H1 (cell line): ENCODE data around the gene NDST4. TPM values are rescaled to one million over a fixed set of nuclear protein-coding genes. Genes with fewer than 3 reads are reported as not detected.

ENCODE experiments used
- CTCF ChIA-PET: fragments of 300-600 bp; sonication (Branson Sonifier 250); formaldehyde crosslinking; loops from one replicate; lab custom pipeline; 2021; ENCODE audit not compliant: partially characterized antibody; lab: Charles Lee
- POLR2A ChIA-PET: fragments of 300-600 bp; sonication (Branson Sonifier 250); formaldehyde crosslinking; loops from one replicate; lab custom pipeline; 2021; ENCODE audit warnings: inconsistent platforms; ENCODE audit not compliant: partially characterized antibody; lab: Charles Lee
- DNase-seq, 2 experiments: peaks; one replicate each; pipeline versions ENCODE4 v3.0.0 to v3.0.0-alpha.2; 2010 to 2022; ENCODE audit warnings: low spot score in 2 of 2, low read depth in 1 of 2, mixed read lengths in 1 of 2
- FAIRE-seq: peaks from 2 replicates; lab custom pipeline; 2011; peaks lifted over from hg19 to GRCh38; lab: Jason Lieb, UNC
- H2AFZ ChIP-seq: 2 replicates; pipeline ENCODE4 v1.8.1; 2012; ENCODE audit warnings: low read length, inconsistent platforms
- H2AK5ac ChIP-seq: 2 replicates; pipeline ENCODE4 v1.6.1; 2013; ENCODE audit warnings: low read depth, low read length
- H2BK120ac ChIP-seq: replicated peaks from 2 replicates; pipeline ENCODE3; 2013; ENCODE audit warnings: low read depth, low read length, inconsistent platforms
- H2BK12ac ChIP-seq: 2 replicates; pipeline ENCODE4 v1.6.1; 2013; ENCODE audit warnings: low read depth, low read length
- H2BK15ac ChIP-seq: 2 replicates; pipeline ENCODE4 v1.6.1; 2013; ENCODE audit warnings: low read length
- H2BK20ac ChIP-seq: 2 replicates; pipeline ENCODE4 v1.6.1; 2013; ENCODE audit warnings: low read length
- H2BK5ac ChIP-seq: 2 replicates; pipeline ENCODE4 v1.6.1; 2013; ENCODE audit warnings: low read depth, low read length
- H3K14ac ChIP-seq: 2 replicates; pipeline ENCODE4 v1.6.1; 2013; ENCODE audit warnings: inconsistent platforms; ENCODE audit not compliant: insufficient read length
- H3K18ac ChIP-seq: 2 replicates; pipeline ENCODE4 v1.6.1; 2013; ENCODE audit warnings: low read length; ENCODE audit errors: extremely low read depth
- H3K23ac ChIP-seq: 2 replicates; pipeline ENCODE4 v1.6.1; 2013; ENCODE audit warnings: inconsistent platforms; ENCODE audit not compliant: insufficient read length
- H3K23me2 ChIP-seq: 2 replicates; pipeline ENCODE4 v1.6.1; 2013; ENCODE audit warnings: low read depth, low read length
- H3K27ac ChIP-seq: 2 replicates; pipeline ENCODE4 v1.6.1; 2011; ENCODE audit warnings: low read depth, low read length, inconsistent platforms
- H3K27me3 ChIP-seq, 4 experiments: replicated peaks in 1 of 4; 1 replicate in 1 of 4; 2 replicates in 3 of 4; pipeline versions ENCODE4 v1.6.1 to v1.8.1; 2011 to 2013; ENCODE audit warnings: low read length in 3 of 4, mild to moderate bottlenecking in 3 of 4, inconsistent platforms in 2 of 4, mixed read lengths in 2 of 4, moderate library complexity in 1 of 4; ENCODE audit not compliant: control insufficient read depth in 3 of 4, insufficient read depth in 3 of 4; ENCODE audit errors: extremely low read depth in 1 of 4
- H3K36me3 ChIP-seq, 4 experiments: 2 replicates each; pipeline versions ENCODE4 v1.6.1 to v1.8.1; 2011 to 2013; ENCODE audit warnings: mild to moderate bottlenecking in 4 of 4, low read length in 3 of 4, moderate library complexity in 2 of 4, control low read depth in 1 of 4, inconsistent platforms in 1 of 4; ENCODE audit not compliant: insufficient read depth in 4 of 4, control insufficient read depth in 2 of 4
- H3K4ac ChIP-seq: replicated peaks from 2 replicates; pipeline ENCODE3; 2013; ENCODE audit warnings: low read length, low read depth, mixed read lengths, inconsistent platforms; ENCODE audit not compliant: insufficient read length
- H3K4me1 ChIP-seq, 4 experiments: replicated peaks in 1 of 4; 1 replicate in 1 of 4; 2 replicates in 3 of 4; pipeline versions ENCODE4 v1.6.1 to v1.8.1; 2011 to 2013; ENCODE audit warnings: low read length in 3 of 4, inconsistent platforms in 2 of 4, mixed read lengths in 1 of 4; ENCODE audit not compliant: insufficient read depth in 4 of 4, control insufficient read depth in 3 of 4
- H3K4me2 ChIP-seq, 2 experiments: 2 replicates each; pipeline versions ENCODE4 v1.6.1 to v1.8.1; 2011 to 2013; ENCODE audit warnings: low read depth in 2 of 2, low read length in 2 of 2, control low read depth in 1 of 2, inconsistent platforms in 1 of 2, mild to moderate bottlenecking in 1 of 2; ENCODE audit not compliant: insufficient read depth in 1 of 2
- H3K4me3 ChIP-seq, 4 experiments: fragments of 200-600, 300-600 bp in 1 of 4; sonication (generic), shearing (Covaris generic), sonication (Bioruptor Twin) in 1 of 4; 2 replicates each; pipeline versions ENCODE4 v1.5.1 to v1.8.1; 2011 to 2016; ENCODE audit warnings: low read length in 4 of 4, low read depth in 3 of 4, control low read depth in 2 of 4, inconsistent platforms in 2 of 4, mild to moderate bottlenecking in 2 of 4, mixed read lengths in 1 of 4, moderate library complexity in 1 of 4; ENCODE audit not compliant: insufficient read depth in 2 of 4; ENCODE audit errors: extremely low read depth in 1 of 4
- H3K56ac ChIP-seq: replicated peaks from 2 replicates; pipeline ENCODE3; 2013; ENCODE audit warnings: low read depth, mild to moderate bottlenecking, mixed read lengths, low read length, inconsistent platforms; ENCODE audit not compliant: insufficient read length
- H3K79me1 ChIP-seq: 2 replicates; pipeline ENCODE4 v1.6.1; 2013; ENCODE audit warnings: low read depth, low read length, control low read depth
- H3K79me2 ChIP-seq, 2 experiments: 2 replicates each; pipeline versions ENCODE4 v1.6.1 to v1.8.1; 2012 to 2013; ENCODE audit warnings: low read length in 2 of 2, mild to moderate bottlenecking in 2 of 2, inconsistent platforms in 1 of 2; ENCODE audit not compliant: insufficient read depth in 2 of 2, control insufficient read depth in 1 of 2
- H3K9ac ChIP-seq, 4 experiments: replicated peaks in 1 of 4; 1 replicate in 1 of 4; 2 replicates in 3 of 4; pipeline versions ENCODE4 v1.6.1 to v1.8.1; 2011 to 2013; ENCODE audit warnings: low read depth in 3 of 4, low read length in 3 of 4, control low read depth in 2 of 4, mild to moderate bottlenecking in 2 of 4, moderate library complexity in 2 of 4, inconsistent platforms in 1 of 4; ENCODE audit errors: extremely low read depth in 1 of 4
- H3K9me3 ChIP-seq, 2 experiments: 2 replicates each; pipeline versions ENCODE4 v1.6.1 to v1.8.1; 2012 to 2013; ENCODE audit warnings: mild to moderate bottlenecking in 2 of 2, moderate library complexity in 2 of 2, control low read depth in 1 of 2, inconsistent platforms in 1 of 2, low read depth in 1 of 2, low read length in 1 of 2, mixed read lengths in 1 of 2; ENCODE audit not compliant: insufficient read depth in 2 of 2
- H4K20me1 ChIP-seq, 2 experiments: replicated peaks in 1 of 2; 2 replicates each; pipeline versions ENCODE3 to v1.8.1; 2011 to 2013; ENCODE audit warnings: inconsistent platforms in 2 of 2, low read length in 2 of 2, mild to moderate bottlenecking in 1 of 2; ENCODE audit not compliant: insufficient read depth in 2 of 2, control insufficient read depth in 1 of 2
- H4K5ac ChIP-seq: 2 replicates; pipeline ENCODE4 v1.6.1; 2013; ENCODE audit warnings: low read length, low read depth, mixed read lengths, inconsistent platforms; ENCODE audit not compliant: insufficient read length
- H4K8ac ChIP-seq: 2 replicates; pipeline ENCODE4 v1.8.0; 2013; ENCODE audit warnings: mild to moderate bottlenecking, moderate library complexity, low read length, inconsistent platforms; ENCODE audit not compliant: insufficient read depth; ENCODE audit errors: extremely low read depth
- H4K91ac ChIP-seq: replicated peaks from 2 replicates; pipeline ENCODE3; 2013; ENCODE audit warnings: low read length, mixed read lengths, inconsistent platforms; ENCODE audit not compliant: insufficient read length
- CTCF ChIP-seq, 3 experiments: IDR thresholded peaks; 1 replicate in 2 of 3; 2 replicates in 1 of 3; pipeline versions ENCODE4 v1.5.1 to v1.6.1; 2011; ENCODE audit warnings: low read length in 3 of 3, mild to moderate bottlenecking in 3 of 3, inconsistent platforms in 2 of 3, low read depth in 1 of 3, moderate library complexity in 1 of 3; ENCODE audit not compliant: insufficient read depth in 1 of 3; ENCODE audit errors: control extremely low read depth in 1 of 3
- EP300 ChIP-seq, 2 experiments: IDR thresholded peaks; 1 replicate in 1 of 2; 2 replicates in 1 of 2; pipeline ENCODE4 v1.6.1; 2011 to 2012; ENCODE audit warnings: low read depth in 2 of 2, low read length in 2 of 2, mild to moderate bottlenecking in 2 of 2, borderline replicate concordance in 1 of 2, inconsistent platforms in 1 of 2, moderate library complexity in 1 of 2
- RAD21 ChIP-seq, 2 experiments: IDR thresholded peaks in 1 of 2; conservative IDR thresholded peaks in 1 of 2; 2 replicates each; pipeline ENCODE4 v1.6.1; 2011; ENCODE audit warnings: low read depth in 2 of 2, low read length in 2 of 2, improper control_type of control experiment in 1 of 2, inconsistent platforms in 1 of 2, mild to moderate bottlenecking in 1 of 2, moderate library complexity in 1 of 2
- RFX5 ChIP-seq: IDR thresholded peaks from 2 replicates; pipeline ENCODE4 v1.6.1; 2011; ENCODE audit warnings: low read depth, low read length, improper control_type of control experiment, borderline replicate concordance
- WGBS, 2 experiments: shearing (Covaris generic) in 1 of 2; methylation state at CpG; one replicate each; pipeline versions ENCODE4 v1.1.6 to v1.1.7; 2013 to 2015; ENCODE audit warnings: low lambda C conversion rate in 2 of 2, mixed read lengths in 2 of 2, inconsistent platforms in 1 of 2, low coverage in 1 of 2, missing lambda C conversion rate in 1 of 2; ENCODE audit not compliant: insufficient replicate concordance in 2 of 2, insufficient coverage in 1 of 2, insufficient read length in 1 of 2; ENCODE audit errors: extremely low coverage in 1 of 2, missing lambda C conversion rate in 1 of 2; 5-methylcytosine and 5-hydroxymethylcytosine counted together
- polyA plus RNA-seq, 7 experiments: library from polyadenylated mRNA; depleted of rRNA in 3 of 7; stranded (reverse) in 5 of 7; unstranded in 2 of 7; fragments of >200 nt in 5 of 7; fragments of 200-250 nt in 2 of 7; gene quantifications; 1 replicate in 5 of 7; 2 replicates in 1 of 7; 4 replicates in 1 of 7; pipeline versions ENCODE4 v1.2.1 to v1.2.3, GENCODE V29; 2011 to 2013; ENCODE audit warnings: missing spikeins in 2 of 7, mixed read lengths in 2 of 7
- total RNA-seq: library from RNA; stranded (reverse); fragmentation: NEBNext Ultra II Directional; extraction: Animal tissue kit (Norgen Biotek cat#: 25700); gene quantifications from 2 replicates; pipeline ENCODE4 v1.2.1, GENCODE V29; 2021

The NDST4 gene
- total and polyA plus RNA-seq, 2 of the 8 experiments (the other 6 are each of a cell fraction or from before 2014, with no cell fraction given) = 0.02 TPM; not detected in 1

GRCh38 chr4:114780205-114780604, 333.2 kb downstream of the NDST4 start:
- no peaks in the 10 kb centered on the region for H3K9me3 ChIP-seq
- H3K27me3 ChIP-seq = no peaks in the 10 kb centered on the region
- no peak overlapping the region for H2AFZ ChIP-seq
- no peak overlapping the region for H2AK5ac ChIP-seq
- DNase-seq (no peak), FAIRE-seq (peak; percentile 94)
- H4K8ac ChIP-seq = no peak overlapping the region
- no peak overlapping the region for H3K14ac ChIP-seq
- 92% methylated on average over 1 of the region's 1 CpG; no CpG with 5 or more reads in 1 of the 2 experiments for WGBS, 2 experiments
- no peak overlapping the region for H3K23ac ChIP-seq
- no peak overlapping the region for H3K9ac ChIP-seq
- H3K18ac ChIP-seq = no peak overlapping the region
- H4K20me1 ChIP-seq = no peaks in the 10 kb centered on the region
- H3K36me3 ChIP-seq = no peaks in the 10 kb centered on the region
- no peak overlapping the region for H3K4me3 ChIP-seq
- H3K4ac ChIP-seq = no peak overlapping the region
- H2BK12ac ChIP-seq = peak overlapping the region; percentile 72; the same call in 1 of the 2 replicates
- H4K5ac ChIP-seq = no peak overlapping the region
- no peak overlapping the region for H2BK20ac ChIP-seq
- POLR2A ChIA-PET = no interaction called here
- no peak overlapping the region for H3K4me2 ChIP-seq
- no peak overlapping the region for H3K27ac ChIP-seq
- H3K56ac ChIP-seq = no peak overlapping the region
- no peaks in the 10 kb centered on the region for H3K79me1 ChIP-seq
- no peak overlapping the region for H4K91ac ChIP-seq
- H2BK5ac ChIP-seq = no peak overlapping the region
- H3K23me2 ChIP-seq = no peaks in the 10 kb centered on the region
- CTCF ChIA-PET = interaction anchor here (0.6 to 3.1 kb wide), 19 partner anchors 9 to 1278 kb away, joined by 3 to 29 read pairs (median 3); partner anchors contain the start of gene NDST4
- no peak overlapping the region for H2BK120ac ChIP-seq
- H2BK15ac ChIP-seq = no peak overlapping the region
- no peaks in the 10 kb centered on the region for H3K79me2 ChIP-seq
- H3K4me1 ChIP-seq = peaks cover 0 to 3% (median 0%) of the 10 kb centered on the region in 4 experiments; a peak in 2 of 7 replicates
- TF ChIP-seq CTCF (IDR thresholded peaks at IDR 0.05; ENCODE audit: control extremely low read depth in 1 of 3, insufficient read depth in 1 of 3, low read depth in 1 of 3, low read length in 3 of 3) = peak in 2 of 3 experiments; percentile 58 to 60; a peak in 3 of 4 replicates
- TF ChIP-seq RAD21 (IDR thresholded peaks at IDR 0.05 in 1 of 2, conservative IDR thresholded peaks at IDR 0.05 in 1 of 2; ENCODE audit: low read depth in 2 of 2, low read length in 2 of 2) = peak; percentile 91 to 94
- TF ChIP-seq EP300 (IDR thresholded peaks at IDR 0.05; ENCODE audit: borderline replicate concordance in 1 of 2, low read depth in 2 of 2, low read length in 2 of 2) = no peak
- no peak for TF ChIP-seq RFX5
